MM.1S (cell line): ENCODE measurements around the gene NDST4.

Source experiments
- DNase-seq: peaks from one replicate; pipeline ENCODE4 v3.0.0-alpha.2; 2015
- H2AFZ ChIP-seq: fragments of 300-600 bp; sonication (generic); 2 replicates; pipeline ENCODE4 v1.6.0; 2016; ENCODE audit warnings: antibody characterized with exemption, low read length
- H3F3A ChIP-seq: fragments of 300-600 bp; sonication (generic); 2 replicates; pipeline ENCODE4 v1.6.1; 2016; ENCODE audit warnings: mild to moderate bottlenecking, antibody characterized with exemption, low read length, moderate library complexity, mixed read lengths; ENCODE audit not compliant: insufficient read depth
- H3K27ac ChIP-seq: fragments of 300-600 bp; sonication (generic); 2 replicates; pipeline ENCODE4 v1.5.1; 2016; ENCODE audit warnings: mild to moderate bottlenecking, low read length
- H3K27me3 ChIP-seq: fragments of 300-600 bp; sonication (generic); replicated peaks from 2 replicates; pipeline ENCODE4 v1.6.0; 2016; ENCODE audit warnings: low read length; ENCODE audit not compliant: insufficient read depth
- H3K36me3 ChIP-seq: fragments of 300-600 bp; sonication (generic); replicated peaks from 2 replicates; pipeline ENCODE4 v1.6.1; 2016; ENCODE audit warnings: mild to moderate bottlenecking, low read length, mixed read lengths; ENCODE audit not compliant: insufficient read depth
- H3K4me1 ChIP-seq: fragments of 300-600 bp; sonication (generic); 2 replicates; pipeline ENCODE4 v1.6.1; 2016; ENCODE audit warnings: low read length, mixed read lengths
- H3K4me2 ChIP-seq: fragments of 300-600 bp; sonication (generic); 2 replicates; pipeline ENCODE4 v1.6.0; 2016; ENCODE audit warnings: low read depth, low read length
- H3K4me3 ChIP-seq: fragments of 300-600 bp; sonication (generic); 2 replicates; pipeline ENCODE4 v1.5.1; 2016; ENCODE audit warnings: low read length, mixed read lengths
- H3K79me2 ChIP-seq: fragments of 300-600 bp; sonication (generic); 2 replicates; pipeline ENCODE4 v1.6.1; 2016; ENCODE audit warnings: mixed run types, low read length, mixed read lengths
- H3K9ac ChIP-seq: fragments of 300-600 bp; sonication (generic); 2 replicates; pipeline ENCODE4 v1.6.1; 2016; ENCODE audit warnings: low read length, mixed read lengths
- H3K9me2 ChIP-seq: fragments of 300-600 bp; sonication (generic); replicated peaks from 2 replicates; pipeline ENCODE4 v1.6.1; 2016; ENCODE audit warnings: mild to moderate bottlenecking, low read length, mixed read lengths; ENCODE audit not compliant: insufficient read depth
- H3K9me3 ChIP-seq: fragments of 300-600 bp; sonication (generic); replicated peaks from 2 replicates; pipeline ENCODE4 v1.6.1; 2016; ENCODE audit warnings: mild to moderate bottlenecking, low read length, mixed read lengths; ENCODE audit not compliant: insufficient read depth
- H4K20me1 ChIP-seq: fragments of 300-600 bp; sonication (generic); 2 replicates; pipeline ENCODE4 v1.6.1; 2016; ENCODE audit warnings: mild to moderate bottlenecking, low read length, moderate library complexity, mixed read lengths; ENCODE audit not compliant: insufficient read depth
- EZH2 ChIP-seq: fragments of 300-600 bp; sonication (generic); optimal IDR thresholded peaks from 2 replicates; pipeline ENCODE3; 2017; ENCODE audit warnings: low read depth, mild to moderate bottlenecking, antibody characterized with exemption, low read length, mixed read lengths
- EZH2phosphoT487 ChIP-seq: fragments of 300-600 bp; sonication (generic); IDR thresholded peaks from 2 replicates; pipeline ENCODE4 v1.6.1; 2018; ENCODE audit warnings: antibody characterized with exemption, low read length
- TF ChIP-seq, protein P1 (sequence below): fragments of 300-600 bp; sonication (generic); IDR thresholded peaks from 2 replicates; pipeline ENCODE4 v1.5.1; 2016; ENCODE audit warnings: antibody characterized with exemption, low read length, mixed read lengths

NDST4 gene

GRCh38 chr4:114857831-114858230 lies 255.6 kb downstream of the NDST4 start:
- Histone ChIP-seq H3K9me3 (no peaks in the 10 kb centered on the region), H3K9me2 (no peaks in the 10 kb centered on the region), H3K4me1 (no peaks in the 10 kb centered on the region), H3K79me2 (no peaks in the 10 kb centered on the region), H3K9ac (no peak overlapping the region), H3K27me3 (no peaks in the 10 kb centered on the region), H4K20me1 (no peaks in the 10 kb centered on the region), H2AFZ (no peak overlapping the region), H3K36me3 (no peaks in the 10 kb centered on the region), H3K4me3 (no peak overlapping the region), H3K4me2 (no peak overlapping the region), H3K27ac (no peak overlapping the region), H3F3A (no peaks in the 10 kb centered on the region)
- DNase-seq = no peak
- TF ChIP-seq EZH2 (no peak), EZH2phosphoT487 (no peak)
- TF ChIP-seq, protein P1, sequence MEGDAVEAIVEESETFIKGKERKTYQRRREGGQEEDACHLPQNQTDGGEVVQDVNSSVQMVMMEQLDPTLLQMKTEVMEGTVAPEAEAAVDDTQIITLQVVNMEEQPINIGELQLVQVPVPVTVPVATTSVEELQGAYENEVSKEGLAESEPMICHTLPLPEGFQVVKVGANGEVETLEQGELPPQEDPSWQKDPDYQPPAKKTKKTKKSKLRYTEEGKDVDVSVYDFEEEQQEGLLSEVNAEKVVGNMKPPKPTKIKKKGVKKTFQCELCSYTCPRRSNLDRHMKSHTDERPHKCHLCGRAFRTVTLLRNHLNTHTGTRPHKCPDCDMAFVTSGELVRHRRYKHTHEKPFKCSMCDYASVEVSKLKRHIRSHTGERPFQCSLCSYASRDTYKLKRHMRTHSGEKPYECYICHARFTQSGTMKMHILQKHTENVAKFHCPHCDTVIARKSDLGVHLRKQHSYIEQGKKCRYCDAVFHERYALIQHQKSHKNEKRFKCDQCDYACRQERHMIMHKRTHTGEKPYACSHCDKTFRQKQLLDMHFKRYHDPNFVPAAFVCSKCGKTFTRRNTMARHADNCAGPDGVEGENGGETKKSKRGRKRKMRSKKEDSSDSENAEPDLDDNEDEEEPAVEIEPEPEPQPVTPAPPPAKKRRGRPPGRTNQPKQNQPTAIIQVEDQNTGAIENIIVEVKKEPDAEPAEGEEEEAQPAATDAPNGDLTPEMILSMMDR = no peak

GRCh38 chr4:114839986-114840385 lies 273.4 kb downstream of the NDST4 start:
- Histone ChIP-seq H3K4me1 (no peaks in the 10 kb centered on the region), H3K79me2 (no peaks in the 10 kb centered on the region), H3K27me3 (no peaks in the 10 kb centered on the region), H3K4me3 (no peak overlapping the region), H3K9me3 (no peaks in the 10 kb centered on the region), H3K27ac (no peak overlapping the region), H3K4me2 (no peak overlapping the region), H3K9me2 (no peaks in the 10 kb centered on the region), H4K20me1 (no peaks in the 10 kb centered on the region), H3F3A (no peaks in the 10 kb centered on the region), H3K9ac (no peak overlapping the region), H2AFZ (no peak overlapping the region), H3K36me3 (no peaks in the 10 kb centered on the region)
- TF ChIP-seq, protein P1 = no peak
- TF ChIP-seq EZH2 (no peak), EZH2phosphoT487 (no peak)
- DNase-seq = no peak

GRCh38 chr4:114830628-114831027 lies 282.8 kb downstream of the NDST4 start:
- Histone ChIP-seq H3K27me3 (no peaks in the 10 kb centered on the region), H3K79me2 (no peaks in the 10 kb centered on the region), H3K36me3 (no peaks in the 10 kb centered on the region), H2AFZ (no peak overlapping the region), H3K4me1 (no peaks in the 10 kb centered on the region), H3K9me2 (no peaks in the 10 kb centered on the region), H4K20me1 (no peaks in the 10 kb centered on the region), H3K9me3 (no peaks in the 10 kb centered on the region), H3K9ac (no peak overlapping the region), H3K4me2 (no peak overlapping the region), H3F3A (no peaks in the 10 kb centered on the region), H3K4me3 (no peak overlapping the region), H3K27ac (no peak overlapping the region)
- DNase-seq = no peak
- no peak for TF ChIP-seq EZH2phosphoT487
- TF ChIP-seq, protein P1 = no peak
- TF ChIP-seq EZH2 = no peak
